Choroid plexus epithelial cell (primary cell): ENCODE measurements around the gene ITPK1.
"Not testable (repeated sequence)": the region's sequence is repeated elsewhere in the genome, so short reads cannot be mapped to it uniquely, and the experiment has no call there.

Experiments
- DNase-seq: peaks from one replicate; pipeline ENCODE4 v3.0.0-alpha.2; 2010; ENCODE audit warnings: low read depth
- H3K4me3 ChIP-seq: 2 replicates; pipeline ENCODE4 v1.5.1; 2011; ENCODE audit warnings: low read depth, mild to moderate bottlenecking, control low read depth, low read length, moderate library complexity
- CTCF ChIP-seq: conservative IDR thresholded peaks from 2 replicates; pipeline ENCODE4 v1.5.1; 2011; ENCODE audit warnings: low read depth, mild to moderate bottlenecking, control low read depth, inconsistent platforms, low read length, moderate library complexity

ITPK1 gene

GRCh38 chr14:93114713-93115068 is 1.0 kb downstream of the ITPK1 start:
- peak overlapping the region; percentile 66 for H3K4me3 ChIP-seq
- DNase-seq: no peak
- TF ChIP-seq CTCF: no peak

- TF ChIP-seq CTCF: no peak
- no peak overlapping the region for H3K4me3 ChIP-seq
Measured at GRCh38 chr14:93114068-93114710, 1.5 kb downstream of the ITPK1 start.

GRCh38 chr14:93113678-93114067 is 2.1 kb downstream of the ITPK1 start:
- no peak for DNase-seq
- no peak for TF ChIP-seq CTCF
- no peak overlapping the region for H3K4me3 ChIP-seq

More at GRCh38 chr14:93114068-93114710, 1.5 kb downstream of the ITPK1 start:
- no peak for DNase-seq

GRCh38 chr14:93112891-93113677 is 2.6 kb downstream of the ITPK1 start:
- H3K4me3 ChIP-seq: peak overlapping the region; percentile 37
- peak; percentile 80 for TF ChIP-seq CTCF
- DNase-seq: peak; percentile 92

- not testable (repeated sequence) for H3K4me3 ChIP-seq, DNase-seq
Measured at GRCh38 chr14:93111541-93111940, 4.2 kb downstream of the ITPK1 start.

GRCh38 chr14:93110856-93111419 is 4.8 kb downstream of the ITPK1 start:
- H3K4me3 ChIP-seq: no peak overlapping the region
- TF ChIP-seq CTCF: no peak
- DNase-seq: no peak

GRCh38 chr14:93109572-93110481 is 5.9 kb downstream of the ITPK1 start:
- no peak overlapping the region for H3K4me3 ChIP-seq
- no peak for TF ChIP-seq CTCF
- no peak for DNase-seq
